Stimulated activated CD4-positive, alpha-beta T cell treated with anti-CD3 and anti-CD28 coated beads, TNF-alpha, amount 100 ng/mL, for 1 hour (primary cell): ENCODE measurements around the gene REEP5.
A peak's percentile ranks its signal among the peaks of the same experiment; 100 is the strongest.
"Not testable (repeated sequence)": the region's sequence is repeated elsewhere in the genome, so short reads cannot be mapped to it uniquely, and the experiment has no call there.

Experiments
- DNase-seq, 3 donors: peaks; one replicate each; pipeline ENCODE4 v3.0.0-alpha.2; 2020; ENCODE audit warnings: low read depth in 3 of 3, low spot score in 1 of 3

REEP5 gene

GRCh38 chr5:112921833-112922817 is at the start of gene REEP5:
REEP5 (minus strand) TSS chr5:112922227; CDS start chr5:112922190, 37 bp downstream.
- DNase-seq = peak; percentile 49 to 76 (median 75)

- no peak for DNase-seq
Measured at GRCh38 chr5:112971276-112971675, 49.2 kb upstream of the REEP5 start.

- DNase-seq = no peak
Measured at GRCh38 chr5:112968411-112969106, 46.5 kb upstream of the REEP5 start.

- DNase-seq = no peak
Measured at GRCh38 chr5:112967520-112968083, 45.6 kb upstream of the REEP5 start.

GRCh38 chr5:112965733-112966306 is 43.8 kb upstream of the REEP5 start:
- DNase-seq = no peak

DNA sequence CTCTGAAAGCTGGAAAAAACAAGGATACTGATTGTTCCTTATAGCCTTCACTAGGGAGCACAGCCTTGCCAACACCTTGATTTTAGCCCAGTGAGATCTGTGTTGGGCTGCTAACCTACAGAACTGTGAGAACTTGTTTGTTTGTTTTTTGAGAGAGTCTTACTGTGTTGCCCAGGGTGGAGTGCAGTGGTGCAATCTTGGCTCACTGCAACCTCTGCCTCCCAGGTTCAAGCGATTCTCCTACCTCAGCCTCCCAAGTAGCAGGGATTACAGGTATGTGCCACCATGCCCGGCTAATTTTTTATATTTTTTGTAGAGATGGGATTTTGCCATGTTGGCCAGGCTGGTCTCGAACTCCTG is 41.3 kb upstream of the REEP5 start:
- not testable (repeated sequence) for DNase-seq

- DNase-seq = no peak
Measured at GRCh38 chr5:112960863-112961504, 39.0 kb upstream of the REEP5 start.

DNA sequence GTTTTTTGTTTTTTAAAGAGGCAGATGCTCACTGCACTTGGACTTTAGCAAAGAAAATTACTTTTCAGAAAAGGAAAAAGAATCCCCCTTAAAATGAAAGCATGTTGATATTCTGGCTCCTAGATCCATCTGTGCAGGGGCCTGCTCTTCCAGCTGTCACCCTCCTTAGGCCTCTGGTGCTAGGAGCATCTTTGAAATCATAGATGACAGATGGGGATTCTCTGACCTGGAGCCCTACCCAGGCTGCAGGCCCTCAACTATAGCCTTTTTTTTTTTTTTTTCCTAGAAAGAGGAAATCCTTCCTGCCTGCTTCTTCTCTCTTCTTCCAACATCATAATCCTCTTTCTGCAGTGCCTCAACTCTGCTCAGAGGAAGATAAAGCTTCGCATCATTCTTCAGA is 38.3 kb upstream of the REEP5 start:
- DNase-seq = no peak

DNA sequence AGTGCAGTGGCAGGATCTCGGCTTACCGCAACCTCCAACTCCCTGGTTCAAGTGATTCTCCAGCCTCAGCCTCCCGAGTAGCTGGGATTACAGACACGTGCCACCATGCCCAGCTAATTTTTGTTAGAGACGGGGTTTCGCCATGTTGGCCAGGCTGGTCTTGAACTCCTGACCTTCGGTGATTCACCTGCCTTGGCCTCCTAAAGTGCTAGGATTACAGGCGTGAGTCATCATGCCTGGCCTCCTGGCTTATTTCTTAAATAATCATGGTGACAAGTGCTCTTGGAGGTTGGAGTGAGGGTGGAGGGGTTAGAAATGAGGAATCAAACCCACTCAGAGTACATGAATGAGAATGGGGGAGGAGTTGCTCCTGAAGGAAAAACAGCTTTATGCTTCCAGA is 37.8 kb upstream of the REEP5 start:
- DNase-seq = not testable (repeated sequence)

GRCh38 chr5:112958093-112959088 is 36.4 kb upstream of the REEP5 start:
- no peak for DNase-seq

DNA sequence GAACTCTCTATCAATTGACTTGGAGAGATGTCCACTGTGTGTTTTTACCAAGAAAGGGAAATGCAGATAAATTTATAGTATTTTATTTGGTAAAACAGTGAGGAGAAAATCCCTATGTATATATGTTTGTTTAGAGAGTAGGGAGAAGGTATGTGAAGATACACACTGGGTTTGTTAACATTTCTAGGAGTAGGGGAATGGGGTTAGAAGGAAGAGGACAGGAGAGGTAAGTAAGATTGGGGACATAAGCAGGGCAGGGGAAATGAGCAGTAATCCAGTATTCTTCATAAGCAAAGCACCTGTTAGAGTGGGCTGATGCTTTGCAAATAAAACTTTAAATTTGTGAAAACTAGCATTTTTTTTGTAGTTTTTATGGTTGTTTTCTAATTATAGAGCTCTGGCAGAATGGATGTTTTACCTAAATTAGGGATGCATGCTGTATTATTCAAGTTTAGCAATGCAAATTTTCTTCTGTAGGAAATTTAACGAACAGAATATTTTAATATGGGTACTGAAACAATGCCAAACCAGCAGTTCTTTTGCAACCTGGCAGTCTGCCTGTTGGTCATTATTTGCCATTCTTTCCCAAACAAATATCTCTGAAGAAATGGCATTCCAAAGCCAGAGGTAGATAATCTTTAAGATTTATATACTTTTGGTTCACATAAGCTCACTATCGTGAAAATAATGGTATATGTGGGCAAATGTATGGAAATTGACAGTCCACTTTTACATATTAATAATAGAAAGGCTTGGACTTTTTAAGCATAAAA is 35.2 kb upstream of the REEP5 start:
- DNase-seq = no peak

GRCh38 chr5:112956606-112957005 is 34.6 kb upstream of the REEP5 start:
- DNase-seq = no peak

DNA sequence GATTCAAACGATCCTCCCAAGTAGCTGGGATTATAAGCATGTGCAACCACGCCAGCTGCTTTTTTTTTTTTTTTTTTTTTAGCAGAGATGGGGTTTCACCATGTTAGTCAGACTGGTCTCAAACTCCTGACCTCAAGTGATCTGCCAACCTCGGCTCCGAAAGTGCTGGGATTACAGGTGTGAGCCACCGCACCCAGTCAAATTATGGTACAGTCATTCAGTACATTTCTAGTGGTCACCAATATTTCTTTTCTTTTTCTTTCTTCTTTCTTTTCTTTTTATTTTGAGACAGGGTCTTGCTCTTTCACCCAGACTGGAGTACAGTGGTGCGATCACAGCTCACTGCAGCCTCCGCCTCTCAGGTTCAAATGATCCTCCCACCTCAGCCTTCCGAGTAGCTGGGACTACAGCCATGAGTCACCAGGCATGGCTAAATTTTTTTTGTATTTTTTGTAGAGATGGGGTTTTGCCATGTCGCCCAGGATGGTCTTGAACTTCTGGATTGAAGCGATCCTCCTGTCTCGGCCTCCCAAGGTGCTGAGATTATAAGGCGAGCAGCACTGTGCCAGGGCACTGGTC is 29.2 kb upstream of the REEP5 start:
- no peak for DNase-seq

- DNase-seq = no peak
Measured at GRCh38 chr5:112948458-112948857, 26.4 kb upstream of the REEP5 start.

DNA sequence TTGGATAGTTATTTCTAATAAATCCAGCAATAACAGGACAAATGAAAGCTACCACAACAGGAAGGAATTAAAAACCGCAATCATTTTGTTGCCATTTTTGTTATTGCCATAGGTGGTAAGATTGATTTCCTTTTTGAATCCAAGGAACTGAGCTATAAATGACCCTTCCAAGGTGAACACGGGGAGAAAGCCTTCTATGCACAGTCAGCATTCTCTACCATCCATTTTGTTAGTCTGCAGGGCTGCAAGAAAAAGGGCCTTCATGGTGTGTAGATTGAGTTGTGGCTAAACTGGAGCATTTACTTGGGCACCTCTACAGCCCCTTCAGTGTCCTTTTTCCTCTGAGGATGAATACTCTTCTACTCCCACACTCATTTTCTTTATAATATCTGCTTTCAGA is 18.6 kb upstream of the REEP5 start:
- no peak for DNase-seq

DNA sequence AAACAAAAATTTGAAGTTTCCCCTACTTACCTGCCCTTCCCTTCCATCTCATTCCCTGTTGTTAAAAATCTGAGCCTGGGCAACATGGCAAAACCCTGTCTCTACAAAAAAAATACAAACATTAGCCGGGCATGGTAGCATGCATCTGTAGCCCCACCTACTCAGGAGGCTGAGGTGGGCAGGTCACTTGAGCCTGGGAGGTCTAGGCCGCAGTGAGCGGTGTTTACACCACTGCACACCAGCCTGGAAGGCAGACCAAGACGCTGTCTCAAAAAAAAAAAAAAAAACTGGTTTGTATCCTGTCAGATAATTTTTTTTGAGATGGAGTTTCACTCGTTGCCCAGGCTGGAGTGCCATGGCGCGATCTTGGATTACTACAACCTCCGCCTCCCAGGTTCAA is 16.3 kb upstream of the REEP5 start:
- no peak for DNase-seq

GRCh38 chr5:112935675-112936074 is 13.6 kb upstream of the REEP5 start:
- DNase-seq = no peak

DNA sequence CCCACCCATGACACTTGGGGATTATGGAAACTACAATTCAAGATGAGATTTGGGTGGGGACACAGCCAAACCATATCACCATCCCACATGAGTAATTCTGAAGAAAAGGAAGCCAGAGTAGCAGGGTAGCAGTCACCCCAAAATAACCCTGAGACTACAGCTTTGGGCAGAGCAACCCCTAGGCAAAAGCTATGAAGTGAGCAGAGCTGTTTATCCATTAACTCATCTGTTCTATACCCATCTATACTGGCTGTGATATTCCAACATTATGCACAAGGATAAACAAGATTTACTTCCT is 12.3 kb upstream of the REEP5 start:
- DNase-seq = no peak
